GM12891 (cell line): ENCODE results near the gene TGM4.

Source experiments
- POLR2A ChIP-seq: IDR thresholded peaks from 2 replicates; pipeline ENCODE4 v1.6.1; 2011; ENCODE audit warnings: low read depth, low read length, control low read depth
- POLR2AphosphoS5 ChIP-seq: IDR thresholded peaks from 2 replicates; pipeline ENCODE4 v1.6.1; 2011; ENCODE audit warnings: low read depth, low read length, control low read depth
- SPI1 ChIP-seq: IDR thresholded peaks from 2 replicates; pipeline ENCODE4 v1.6.1; 2011; ENCODE audit warnings: low read depth, low read length, control low read depth
- TAF1 ChIP-seq: IDR thresholded peaks from 2 replicates; pipeline ENCODE4 v1.6.1; 2011; ENCODE audit warnings: low read depth, low read length, control low read depth

- TF ChIP-seq TAF1 (no peak), POLR2A (no peak), POLR2AphosphoS5 (no peak), SPI1 (no peak)
These were observed 3.9 kb upstream of the TGM4 start for GRCh38 chr3:44870375-44871061.
